Measurements from ENCODE around the gene EPB41L2.

Gene EPB41L2

DNA sequence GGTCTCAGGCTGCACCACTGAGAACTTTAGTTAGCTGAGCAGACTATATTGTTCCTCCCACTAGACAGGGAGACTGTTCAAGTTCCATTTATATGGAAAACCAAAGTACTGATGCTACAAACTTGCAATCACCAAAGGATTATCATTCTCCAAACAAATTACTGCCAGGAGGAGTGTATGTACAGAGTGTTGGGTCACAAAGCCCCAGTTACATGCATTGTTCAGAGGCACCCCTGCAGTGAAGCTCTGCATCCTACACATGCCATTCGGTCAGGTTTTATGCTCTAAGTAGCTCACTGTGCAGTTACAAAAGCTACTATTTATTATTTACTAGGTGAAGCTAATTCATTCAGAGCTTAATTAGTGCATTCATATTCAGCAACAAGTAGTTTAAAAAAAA lies 160.0 kb downstream of the EPB41L2 start:
- no peak for DNase-seq

DNA sequence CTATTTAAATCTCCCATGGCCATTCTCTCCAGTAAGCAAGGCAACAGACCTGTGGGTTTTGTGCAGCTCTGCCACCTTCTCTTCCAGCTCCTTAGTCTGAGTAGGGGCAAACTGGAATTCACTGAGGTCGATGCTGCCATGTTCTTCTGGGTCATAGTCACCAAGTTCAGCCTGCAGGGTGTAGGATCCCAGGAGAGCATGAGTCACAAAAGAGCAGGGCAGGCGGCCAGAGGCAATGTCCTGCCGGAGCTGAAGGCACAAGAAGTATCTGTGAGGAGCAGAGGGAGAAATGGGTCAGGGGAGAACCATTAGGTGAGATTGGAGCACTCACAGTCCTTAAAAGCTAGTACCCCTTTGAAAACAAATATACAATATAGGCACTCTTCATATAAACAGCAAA lies 162.1 kb downstream of the EPB41L2 start:
- DNase-seq: no peak

DNA sequence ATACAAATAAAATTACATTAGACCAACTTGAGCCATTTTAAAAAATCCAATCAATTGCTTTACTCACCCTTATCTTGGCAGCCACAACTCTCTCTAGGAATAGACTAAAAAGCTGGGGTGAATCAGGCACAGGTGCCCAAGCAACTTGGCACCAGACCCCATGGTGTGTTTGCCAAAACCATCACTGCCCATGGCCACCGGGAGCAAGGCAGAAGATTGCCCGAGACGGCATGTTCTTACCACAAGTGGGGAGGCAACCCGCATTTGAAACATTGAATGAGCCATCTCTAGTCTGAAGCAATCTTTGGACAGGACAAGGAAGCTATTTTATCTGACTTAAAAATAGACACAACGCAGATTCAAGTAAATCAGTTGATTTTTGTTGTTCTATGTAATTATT lies 166.8 kb downstream of the EPB41L2 start:
- DNase-seq: no peak

DNA sequence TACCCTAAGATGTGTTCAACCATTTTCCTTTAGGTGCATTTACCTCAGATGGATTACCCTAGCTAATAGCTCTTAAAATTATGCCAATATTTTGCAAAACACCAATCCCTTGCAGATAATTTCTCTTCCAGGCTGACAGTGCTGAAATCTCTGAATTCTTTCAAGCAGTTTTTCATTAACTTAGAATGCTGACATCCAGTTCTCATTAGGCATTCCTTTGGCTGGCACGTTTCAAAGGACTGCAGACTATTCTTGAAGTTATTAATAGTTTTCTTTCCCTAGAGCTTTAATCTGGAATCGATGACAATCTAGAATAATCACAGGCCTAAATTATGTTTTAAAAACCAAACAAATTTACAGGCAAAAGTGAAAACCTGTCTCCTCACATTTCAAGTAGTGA lies 167.5 kb downstream of the EPB41L2 start:
- no peak for DNase-seq

- DNase-seq: no peak
Measured at GRCh38 chr6:130893766-130894165, 169.3 kb downstream of the EPB41L2 start.

DNA sequence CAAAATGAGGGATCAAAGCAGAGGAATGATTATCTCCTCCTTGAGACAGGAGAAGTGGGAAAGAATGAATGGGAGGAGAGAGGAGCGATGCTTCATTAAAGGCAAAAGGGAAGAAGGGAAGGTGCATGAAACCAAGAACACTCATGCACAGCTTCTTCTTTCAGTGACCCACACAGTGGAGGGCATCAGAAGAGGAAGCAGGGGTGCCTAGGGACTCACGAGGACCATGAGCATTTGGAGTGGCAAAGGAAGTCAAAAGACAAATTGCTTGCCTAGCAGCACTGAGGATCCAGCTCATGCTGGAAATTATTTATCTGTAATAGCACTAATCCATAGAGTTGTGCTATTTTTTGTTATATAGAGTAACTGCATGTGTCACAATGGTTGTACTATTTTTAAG lies 169.8 kb downstream of the EPB41L2 start:
- no peak for DNase-seq

GRCh38 chr6:130890521-130890971 lies 172.5 kb downstream of the EPB41L2 start:
- DNase-seq: no peak

- no peak for DNase-seq
Measured at GRCh38 chr6:130889423-130889822, 173.6 kb downstream of the EPB41L2 start.

GRCh38 chr6:130888246-130888645 lies 174.8 kb downstream of the EPB41L2 start:
- no peak for DNase-seq

- DNase-seq: no peak
Measured at GRCh38 chr6:130886966-130887365, 176.1 kb downstream of the EPB41L2 start.

DNA sequence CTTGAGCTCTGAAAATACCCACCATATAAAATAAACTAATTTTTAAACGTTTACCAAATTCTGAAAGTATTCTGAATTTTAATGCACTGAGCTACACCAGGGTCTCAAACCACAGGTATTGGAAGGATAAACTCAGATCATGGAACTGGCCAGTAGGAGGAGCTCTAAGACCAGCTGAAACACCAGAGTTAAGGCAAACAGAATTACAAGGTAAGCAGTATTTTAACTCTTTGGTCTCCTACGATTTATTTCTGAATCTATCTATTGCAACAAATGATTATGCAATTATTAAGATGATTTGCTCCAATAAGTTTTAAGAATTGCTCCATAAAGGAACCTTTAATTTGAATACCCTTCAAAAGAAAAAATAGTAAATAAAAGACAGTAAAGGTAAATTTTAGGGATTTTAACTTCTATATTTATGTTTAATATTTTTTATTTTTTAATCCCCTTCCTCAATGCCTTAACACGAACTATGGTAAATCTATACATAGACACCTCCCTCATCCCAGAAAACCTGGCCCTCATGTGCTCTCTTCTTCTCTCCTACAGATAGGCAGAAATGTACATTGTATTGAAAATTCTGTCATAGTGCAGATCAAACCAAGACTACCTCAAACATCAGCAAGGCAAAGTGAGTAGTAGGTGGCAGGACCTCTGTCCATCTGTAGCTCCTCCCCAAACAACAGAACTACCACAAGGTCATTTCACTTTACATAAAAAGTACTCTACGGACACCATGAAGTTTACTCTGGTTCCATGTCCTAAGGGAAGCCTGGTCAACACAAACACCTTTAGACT lies 177.5 kb downstream of the EPB41L2 start:
- peak; percentile 54 for DNase-seq

DNA sequence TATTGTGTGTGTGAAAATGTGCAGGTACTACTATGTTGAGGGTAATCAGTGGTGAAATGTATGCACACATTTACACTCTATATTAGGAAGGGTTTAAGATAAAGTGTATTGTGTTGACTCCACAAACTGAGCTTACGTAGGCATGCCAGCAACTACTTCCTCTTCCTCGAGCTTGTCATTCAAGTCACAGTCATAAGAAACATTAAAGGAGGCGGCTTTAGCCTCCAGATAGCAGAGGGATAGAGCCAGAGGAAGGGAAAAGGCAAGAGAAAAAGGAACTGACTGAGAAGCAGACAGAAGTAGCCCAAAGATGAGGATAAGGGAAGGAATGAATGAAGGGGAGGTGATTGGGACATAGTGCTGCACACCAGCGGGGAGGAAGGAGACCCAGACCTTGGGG lies 180.7 kb downstream of the EPB41L2 start:
- no peak for DNase-seq

- DNase-seq: no peak
Measured at GRCh38 chr6:130879826-130880225, 183.2 kb downstream of the EPB41L2 start.

DNA sequence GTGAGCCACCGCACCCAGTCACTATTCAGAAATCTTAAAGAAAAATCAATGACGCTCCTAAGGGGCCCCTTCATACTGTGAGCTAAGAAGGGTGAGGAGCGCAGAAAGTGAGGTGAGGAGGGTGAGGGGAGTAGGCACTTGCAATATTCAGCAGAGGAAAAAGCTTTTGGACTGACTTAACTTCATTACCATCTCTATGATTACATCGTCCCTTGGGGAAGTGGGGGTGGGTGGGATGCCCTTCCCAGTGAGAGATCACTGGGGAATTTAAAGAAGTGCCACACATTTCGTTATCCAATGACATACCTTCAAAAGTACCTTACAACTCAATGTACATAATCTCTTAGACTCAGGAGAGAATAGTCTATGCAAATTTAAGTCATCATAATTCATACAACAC lies 189.3 kb downstream of the EPB41L2 start:
- DNase-seq: no peak

DNA sequence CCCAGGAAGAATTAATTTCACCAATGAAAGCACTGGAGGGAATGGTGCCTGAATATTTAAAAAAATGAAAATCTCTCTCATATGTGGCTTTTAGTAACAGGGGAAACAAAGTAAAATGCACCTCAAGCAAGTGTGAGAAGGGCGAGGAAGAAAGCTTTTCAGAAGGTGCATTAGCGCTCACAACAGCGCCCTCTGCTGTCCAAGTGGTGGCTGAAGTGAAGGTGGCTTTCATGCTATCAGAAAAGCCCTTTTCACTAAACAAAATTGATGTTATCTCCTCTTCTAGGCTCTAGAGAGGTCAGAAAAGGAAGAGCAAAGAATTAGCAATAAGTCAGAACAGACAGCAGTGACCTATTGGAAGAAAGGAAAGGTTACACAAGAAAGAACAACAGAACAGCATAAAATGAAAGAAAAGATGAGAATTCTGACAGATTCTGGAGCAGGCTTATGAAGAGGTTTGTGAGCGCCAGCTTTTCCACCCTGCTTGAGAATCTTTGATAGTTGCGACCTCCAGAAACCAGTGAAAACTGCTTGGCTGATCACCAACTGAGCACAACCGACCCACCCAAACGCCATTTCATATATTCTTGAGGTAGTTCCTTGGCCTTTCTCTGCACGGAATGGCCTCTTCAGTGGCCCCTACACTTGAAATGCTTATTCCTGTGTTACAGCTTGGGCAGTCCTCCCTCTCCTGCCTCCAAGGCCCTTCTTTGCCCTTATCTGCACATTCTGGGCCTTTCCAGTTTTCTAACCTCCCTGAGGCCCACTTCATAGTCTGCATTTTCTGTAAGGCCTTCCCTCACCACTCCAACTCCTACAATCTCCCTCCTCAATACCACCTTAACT lies 190.6 kb downstream of the EPB41L2 start:
- peak; percentile 45 for DNase-seq

DNA sequence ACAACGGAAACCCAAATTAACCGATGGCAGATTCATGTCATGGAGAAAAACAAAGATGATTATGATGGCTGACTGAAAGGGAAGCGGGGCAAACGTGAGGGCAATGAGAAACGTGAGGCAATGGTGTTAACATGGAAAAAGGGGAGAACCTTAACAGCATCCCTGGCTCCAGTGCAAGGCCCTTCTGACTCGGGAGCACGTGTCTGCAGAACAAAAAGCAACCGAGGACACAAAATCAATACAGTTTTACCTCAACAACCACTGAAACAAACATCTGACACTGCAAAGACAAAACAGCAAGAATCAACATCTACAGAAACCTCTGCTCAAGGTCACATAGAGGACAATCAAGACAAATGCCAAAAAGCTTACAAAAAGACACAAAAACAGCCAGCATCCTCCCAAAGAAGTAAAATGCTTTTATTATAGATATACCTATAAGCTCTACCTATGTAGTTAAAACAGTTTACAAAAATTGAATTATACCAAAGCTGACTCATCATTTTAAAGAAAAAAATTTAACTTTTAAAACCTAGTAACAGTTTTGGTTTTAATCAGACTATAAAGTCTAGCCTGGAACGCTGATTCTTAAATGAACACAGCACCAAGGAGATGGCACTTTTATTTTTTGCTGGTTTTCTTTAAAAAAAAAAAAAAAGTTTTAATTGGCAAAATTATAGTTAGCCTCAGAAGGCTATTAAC lies 192.7 kb downstream of the EPB41L2 start:
- no peak for DNase-seq

DNA sequence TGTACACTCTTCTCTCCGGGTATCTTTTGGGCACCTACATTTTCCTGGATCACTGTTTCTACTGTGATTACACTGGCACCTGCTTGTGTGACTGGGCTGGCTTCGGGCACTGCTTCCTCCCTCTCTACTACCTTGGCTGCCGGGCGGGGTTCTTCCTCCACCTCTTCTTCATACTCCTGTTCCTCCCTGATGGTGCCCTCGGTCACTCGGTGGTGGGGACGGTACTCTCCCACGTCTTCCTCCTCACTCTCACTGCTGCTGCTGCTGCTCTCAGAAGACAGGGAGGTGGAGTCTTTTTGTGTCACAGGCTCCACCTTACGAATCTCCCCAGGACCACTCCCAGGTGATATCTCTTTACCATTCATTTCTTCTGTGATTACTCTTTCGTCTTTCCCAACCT lies 193.4 kb downstream of the EPB41L2 start:
- no peak for DNase-seq

DNA sequence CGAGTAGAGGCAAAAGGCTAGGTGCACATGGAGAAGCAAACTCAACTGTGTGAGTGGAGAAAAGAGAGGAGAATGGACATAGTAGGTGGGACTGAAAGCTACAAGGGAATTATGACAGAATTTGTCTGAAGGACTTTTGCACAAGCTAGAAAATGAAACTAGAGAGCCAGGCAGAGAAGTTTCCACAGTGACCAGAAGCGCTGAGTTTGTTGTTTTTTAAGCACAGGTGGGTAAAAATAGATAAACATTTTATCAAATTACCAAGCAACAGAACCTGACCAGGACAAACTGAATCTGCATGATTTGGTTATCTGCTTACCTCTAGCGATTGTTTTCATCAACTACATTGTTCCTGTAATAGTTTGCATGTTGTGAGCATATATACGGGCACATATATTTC lies 197.3 kb downstream of the EPB41L2 start:
- DNase-seq: no peak

- DNase-seq: no peak
Measured at GRCh38 chr6:130864344-130864743, 198.7 kb downstream of the EPB41L2 start.

GRCh38 chr6:130863415-130864230 lies 199.4 kb downstream of the EPB41L2 start:
- DNase-seq: no peak

- no peak for DNase-seq
Measured at GRCh38 chr6:130862370-130862769, 200.7 kb downstream of the EPB41L2 start.

DNA sequence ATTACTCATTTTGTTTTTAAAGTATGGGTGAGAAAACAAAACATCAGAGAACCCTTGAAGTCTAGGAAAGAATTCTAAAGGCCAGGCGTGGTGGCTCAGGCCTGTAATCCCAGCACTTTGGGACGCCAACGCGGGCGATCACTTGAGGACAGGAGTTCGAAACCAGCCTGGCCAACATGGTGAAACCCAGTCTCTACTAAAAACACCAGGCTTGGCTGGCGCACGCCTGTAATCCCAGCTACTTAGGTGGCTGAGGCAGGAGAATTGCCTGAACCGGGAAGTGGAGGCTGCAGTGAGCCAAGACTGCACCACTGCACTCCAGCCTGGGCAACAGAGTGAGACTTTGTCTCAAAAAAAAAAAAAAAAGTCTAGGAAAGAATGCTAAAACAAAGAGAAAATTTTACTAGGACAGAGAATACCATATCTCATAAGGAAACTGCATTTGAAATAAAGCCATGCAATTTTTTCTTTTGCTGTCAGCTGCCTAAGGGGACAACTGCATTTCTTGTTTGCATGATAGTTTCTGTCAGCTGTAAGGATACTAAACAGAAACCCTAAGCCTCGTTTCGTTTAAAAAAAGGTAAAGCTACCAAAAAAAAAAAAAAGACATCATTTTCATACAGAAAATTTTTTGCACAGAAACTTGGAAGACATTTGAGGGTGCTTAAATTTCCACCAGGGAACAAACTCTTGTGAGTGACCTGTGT lies 203.7 kb downstream of the EPB41L2 start:
- DNase-seq: no peak
